Measurements from ENCODE around the gene TAS2R60.

The TAS2R60 gene

DNA sequence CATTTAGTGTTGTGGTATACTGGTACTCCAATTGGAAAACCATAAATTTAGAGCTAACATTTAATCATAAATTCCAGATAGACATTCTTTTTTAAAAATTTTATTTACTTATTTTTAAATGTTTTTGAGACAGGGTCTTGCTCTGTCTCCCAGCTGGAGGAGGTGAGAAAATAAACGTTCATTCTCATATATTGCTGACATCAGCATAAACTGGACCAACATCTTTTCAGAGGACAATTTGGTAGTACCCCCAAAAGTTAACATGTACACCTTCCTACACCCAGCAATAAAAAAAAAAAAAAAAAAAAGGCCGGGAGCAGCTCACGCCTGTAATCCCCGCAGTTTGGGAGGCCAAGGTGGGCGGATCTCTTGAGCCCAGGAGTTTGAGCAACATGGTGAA is 5.2 kb downstream of the TAS2R60 start:
- no peak for DNase-seq (ENCODE audit: low read depth)
- no peak overlapping the region for H3K4me3 ChIP-seq (ENCODE audit: low read length)
- no peak for TF ChIP-seq CTCF (conservative IDR thresholded peaks at IDR 0.05; ENCODE audit: low read length)

GRCh38 chr7:143449793-143450192 is 6.5 kb downstream of the TAS2R60 start:
- no peak for TF ChIP-seq CTCF (conservative IDR thresholded peaks at IDR 0.05; ENCODE audit: low read length)
- no peak overlapping the region for H3K4me3 ChIP-seq (ENCODE audit: low read length)
- no peak for DNase-seq (ENCODE audit: low read depth)

- DNase-seq (ENCODE audit: low read depth), result no peak
- no peak overlapping the region for H3K4me3 ChIP-seq (ENCODE audit: low read length)
- no peak for TF ChIP-seq CTCF (conservative IDR thresholded peaks at IDR 0.05; ENCODE audit: low read length)
Observed at GRCh38 chr7:143451122-143451521, 7.9 kb downstream of the TAS2R60 start.

DNA sequence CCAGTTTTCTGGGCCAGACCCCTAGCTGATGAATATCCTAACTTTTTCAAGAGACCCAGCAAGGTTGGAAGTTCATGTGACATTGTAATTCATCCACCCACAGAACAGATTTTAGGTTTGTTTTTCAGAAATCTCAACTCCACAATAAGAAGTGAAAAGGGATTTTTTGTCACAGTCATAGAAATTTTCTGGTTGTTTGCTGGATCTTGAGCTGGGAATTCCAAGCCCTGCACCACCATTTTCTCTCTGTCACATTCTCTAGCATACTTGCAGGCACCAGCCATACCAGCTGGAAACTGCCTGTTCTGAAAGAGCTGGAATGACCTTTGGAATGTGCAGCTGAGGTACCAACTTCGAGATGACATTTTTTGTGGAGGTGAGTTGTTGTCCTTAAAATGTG is 8.5 kb downstream of the TAS2R60 start:
- no peak overlapping the region for H3K4me3 ChIP-seq (ENCODE audit: low read length)
- no peak for TF ChIP-seq CTCF (conservative IDR thresholded peaks at IDR 0.05; ENCODE audit: low read length)
- DNase-seq (ENCODE audit: low read depth), result no peak

DNA sequence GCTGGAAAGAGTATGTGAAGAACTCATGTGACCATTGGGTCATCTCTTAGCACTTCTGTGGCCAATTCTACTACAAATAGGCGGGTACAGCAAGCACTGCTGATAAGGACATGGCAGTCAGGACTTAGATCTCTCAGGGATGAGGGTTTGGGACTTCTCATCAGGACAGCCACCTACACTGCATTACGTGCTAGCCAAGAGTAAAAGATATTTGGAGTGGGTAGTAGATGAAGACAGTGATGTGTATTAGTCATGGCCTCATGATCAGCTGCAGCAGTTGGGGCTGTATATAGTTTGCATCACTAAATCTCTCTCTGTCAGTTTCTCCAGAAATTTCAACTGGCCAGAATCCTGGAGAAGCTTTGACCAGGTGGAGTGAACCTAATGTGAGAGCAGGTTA is 9.2 kb downstream of the TAS2R60 start:
- H3K4me3 ChIP-seq (ENCODE audit: low read length), result no peak overlapping the region
- DNase-seq (ENCODE audit: low read depth), result no peak
- no peak for TF ChIP-seq CTCF (conservative IDR thresholded peaks at IDR 0.05; ENCODE audit: low read length)

GRCh38 chr7:143454091-143454680 is 10.9 kb downstream of the TAS2R60 start:
- peak; percentile 44 for DNase-seq (ENCODE audit: low read depth)
- no peak for TF ChIP-seq CTCF (conservative IDR thresholded peaks at IDR 0.05; ENCODE audit: low read length)
- H3K4me3 ChIP-seq (ENCODE audit: low read length), result no peak overlapping the region

- no peak for DNase-seq (ENCODE audit: low read depth)
- no peak overlapping the region for H3K4me3 ChIP-seq (ENCODE audit: low read length)
- no peak for TF ChIP-seq CTCF (conservative IDR thresholded peaks at IDR 0.05; ENCODE audit: low read length)
Observed at GRCh38 chr7:143455491-143455890, 12.2 kb downstream of the TAS2R60 start.

Data from AG10803 (cell line).